SK-N-SH (cell line): Measurements from ENCODE around the gene LIMK2.

ENCODE experiments used
- CHD2 ChIP-seq: fragments of 150-350 bp; IDR thresholded peaks from 2 replicates; pipeline ENCODE4 v1.6.1; 2018; ENCODE audit warnings: low read length; ENCODE audit not compliant: partially characterized antibody
- CTCF ChIP-seq: fragments of 200-600 bp; sonication (generic); IDR thresholded peaks from 2 replicates; pipeline ENCODE4 v1.6.1; 2017; ENCODE audit warnings: antibody characterized with exemption, mild to moderate bottlenecking, moderate library complexity
- ELF1 ChIP-seq: IDR thresholded peaks from 2 replicates; pipeline ENCODE4 v1.4.0; 2012
- EZH2phosphoT487 ChIP-seq: fragments of 200-600 bp; sonication (generic); IDR thresholded peaks from 2 replicates; pipeline ENCODE4 v1.6.1; 2017; ENCODE audit warnings: low read depth, mixed run types, mild to moderate bottlenecking, antibody characterized with exemption, moderate library complexity, borderline replicate concordance
- FOXM1 ChIP-seq: IDR thresholded peaks from 2 replicates; pipeline ENCODE4 v1.4.0; 2012; ENCODE audit warnings: low read depth, mild to moderate bottlenecking
- GABPA ChIP-seq: IDR thresholded peaks from 2 replicates; pipeline ENCODE4 v1.4.0; 2012; ENCODE audit warnings: low read depth, mild to moderate bottlenecking
- REST ChIP-seq: IDR thresholded peaks from 2 replicates; pipeline ENCODE4 v1.6.1; 2012; ENCODE audit warnings: mild to moderate bottlenecking, low read depth, low read length, moderate library complexity
- TF ChIP-seq, protein P1 (sequence below): IDR thresholded peaks from 2 replicates; pipeline ENCODE4 v1.4.0; 2012; ENCODE audit warnings: low read depth

- TF ChIP-seq CTCF (no peak), ELF1 (no peak), FOXM1 (no peak), CHD2 (no peak), EZH2phosphoT487 (no peak), GABPA (no peak), REST (no peak)
- TF ChIP-seq, protein P1, sequence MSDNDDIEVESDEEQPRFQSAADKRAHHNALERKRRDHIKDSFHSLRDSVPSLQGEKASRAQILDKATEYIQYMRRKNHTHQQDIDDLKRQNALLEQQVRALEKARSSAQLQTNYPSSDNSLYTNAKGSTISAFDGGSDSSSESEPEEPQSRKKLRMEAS: no peak
Observed at GRCh38 chr22:31173386-31174145, 38.5 kb upstream of the LIMK2 start.
